Parathyroid adenoma (tissue), 2 donors: ENCODE measurements around the gene JAM3.

ENCODE experiments used
- H2AFZ ChIP-seq: fragments of 300-600 bp; sonication (generic); one replicate; pipeline ENCODE4 v1.7.0; 2017; ENCODE audit warnings: antibody characterized with exemption, mild to moderate bottlenecking
- H3K27ac ChIP-seq: fragments of 300-600 bp; sonication (generic); one replicate; pipeline ENCODE4 v1.7.0; 2017
- H3K27me3 ChIP-seq: fragments of 300-600 bp; sonication (generic); one replicate; pipeline ENCODE4 v1.7.0; 2017; ENCODE audit warnings: low read length; ENCODE audit not compliant: control insufficient read depth, insufficient read depth
- H3K36me3 ChIP-seq: fragments of 300-600 bp; sonication (generic); one replicate; pipeline ENCODE4 v1.7.0; 2017; ENCODE audit warnings: low read length; ENCODE audit not compliant: control insufficient read depth, insufficient read depth
- H3K4me1 ChIP-seq: fragments of 300-600 bp; sonication (generic); one replicate; pipeline ENCODE4 v1.7.0; 2017; ENCODE audit warnings: control low read depth
- H3K4me2 ChIP-seq: fragments of 300-600 bp; sonication (generic); one replicate; pipeline ENCODE4 v1.7.0; 2017; ENCODE audit warnings: low read length
- H3K4me3 ChIP-seq: fragments of 300-600 bp; sonication (generic); one replicate; pipeline ENCODE4 v1.7.0; 2017; ENCODE audit warnings: low read depth, low read length
- H3K79me2 ChIP-seq: fragments of 300-600 bp; sonication (generic); one replicate; pipeline ENCODE4 v1.7.0; 2017; ENCODE audit warnings: control low read depth
- H3K9ac ChIP-seq: fragments of 300-600 bp; sonication (generic); one replicate; pipeline ENCODE4 v1.7.0; 2017; ENCODE audit warnings: mild to moderate bottlenecking
- H3K9me3 ChIP-seq: fragments of 300-600 bp; sonication (generic); one replicate; pipeline ENCODE4 v1.7.0; 2017; ENCODE audit warnings: low read length; ENCODE audit not compliant: control insufficient read depth
- CTCF ChIP-seq: fragments of 300-600 bp; sonication (generic); IDR thresholded peaks from one replicate; pipeline ENCODE4 v1.7.0; 2017; ENCODE audit warnings: antibody characterized with exemption, mild to moderate bottlenecking
- donor health status: primary hyperparathyroidism.

The JAM3 gene

DNA sequence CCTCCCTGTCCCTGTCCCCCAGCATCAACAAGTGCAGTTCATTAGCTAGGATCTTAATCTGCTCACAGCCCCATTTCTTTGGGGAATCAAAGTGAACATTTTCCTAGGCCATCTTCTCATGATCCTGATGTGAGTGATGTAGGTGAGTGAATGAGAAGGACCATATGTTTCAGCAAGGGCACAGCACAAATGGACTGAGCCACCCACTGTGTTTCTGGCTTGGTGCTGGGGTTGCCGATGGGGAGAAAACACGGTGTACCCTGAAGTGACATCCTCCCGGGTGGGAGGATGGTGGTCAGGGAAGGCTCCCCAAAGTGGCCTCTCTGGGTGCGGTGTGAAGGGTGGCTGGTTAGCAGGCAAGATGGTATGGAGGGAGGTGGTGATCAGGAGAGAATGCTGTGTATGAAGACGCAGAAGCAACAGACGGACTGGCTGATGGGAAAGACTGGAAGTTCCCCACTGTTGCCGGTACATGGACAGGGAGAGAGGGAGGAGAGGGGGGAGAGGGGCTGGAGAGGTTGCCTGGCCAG lies 72.2 kb downstream of the JAM3 start:
- no peaks in the 10 kb centered on the region for H3K79me2 ChIP-seq
- no peak overlapping the region for H3K4me2 ChIP-seq
- H3K36me3 ChIP-seq = no peaks in the 10 kb centered on the region
- H3K27me3 ChIP-seq = no peaks in the 10 kb centered on the region
- peaks cover 5% of the 10 kb centered on the region for H3K4me1 ChIP-seq
- no peak for TF ChIP-seq CTCF
- no peak overlapping the region for H3K9ac ChIP-seq
- H3K9me3 ChIP-seq = no peaks in the 10 kb centered on the region
- no peak overlapping the region for H3K4me3 ChIP-seq
- no peak overlapping the region for H3K27ac ChIP-seq
- H2AFZ ChIP-seq = no peak overlapping the region

DNA sequence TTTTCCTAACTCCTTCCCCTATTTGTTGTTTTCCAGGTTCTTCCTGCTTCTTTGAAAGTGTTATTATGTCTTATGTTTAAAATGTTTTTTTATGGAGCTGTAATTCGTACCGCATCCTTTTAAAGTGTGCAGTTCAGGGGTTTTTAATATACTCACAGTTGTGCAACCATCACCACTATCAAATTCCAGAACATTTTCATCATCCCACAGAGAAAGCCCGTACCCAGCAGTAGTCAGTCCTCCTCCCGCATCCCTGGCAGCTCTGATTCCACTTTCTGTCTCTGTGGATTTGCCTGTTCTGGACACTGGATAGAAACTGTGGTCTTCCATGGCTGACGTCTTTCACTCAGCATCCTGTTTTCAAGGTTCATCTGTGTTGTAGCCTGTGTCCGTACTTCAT lies 73.7 kb downstream of the JAM3 start:
- Histone ChIP-seq H3K27ac (no peak overlapping the region), H3K27me3 (no peaks in the 10 kb centered on the region), H3K9ac (no peak overlapping the region), H3K4me2 (no peak overlapping the region), H3K36me3 (no peaks in the 10 kb centered on the region), H3K4me1 (peaks cover 5% of the 10 kb centered on the region), H2AFZ (no peak overlapping the region), H3K9me3 (no peaks in the 10 kb centered on the region), H3K79me2 (no peaks in the 10 kb centered on the region), H3K4me3 (no peak overlapping the region)
- TF ChIP-seq CTCF = no peak

DNA sequence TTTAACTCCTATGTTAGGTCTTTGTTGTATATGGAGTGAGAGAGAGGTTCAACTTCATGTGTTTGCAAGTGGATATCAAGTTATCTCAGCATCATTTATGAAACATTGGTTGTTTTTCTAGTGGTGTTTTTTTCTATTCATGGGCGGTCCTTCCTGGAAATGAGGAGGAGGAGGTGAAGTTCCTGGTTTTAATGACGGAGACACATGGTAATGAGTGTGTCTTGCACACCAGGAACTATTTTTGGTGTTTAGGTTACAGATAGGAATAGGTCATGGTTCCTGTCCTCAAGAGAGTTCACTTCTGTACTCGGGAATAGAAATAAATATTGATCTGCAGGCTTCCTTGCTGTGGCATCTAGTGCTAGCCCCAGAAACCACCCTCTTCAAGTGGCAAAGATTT lies 74.9 kb downstream of the JAM3 start:
- Histone ChIP-seq H3K79me2 (no peaks in the 10 kb centered on the region), H3K4me1 (peaks cover 5% of the 10 kb centered on the region), H3K36me3 (no peaks in the 10 kb centered on the region), H3K9me3 (no peaks in the 10 kb centered on the region), H3K4me2 (no peak overlapping the region), H3K27me3 (no peaks in the 10 kb centered on the region), H3K27ac (no peak overlapping the region), H3K4me3 (no peak overlapping the region), H2AFZ (no peak overlapping the region), H3K9ac (no peak overlapping the region)
- no peak for TF ChIP-seq CTCF

- no peaks in the 10 kb centered on the region for H3K27me3 ChIP-seq
- no peaks in the 10 kb centered on the region for H3K36me3 ChIP-seq
- H3K27ac ChIP-seq = no peak overlapping the region
- no peak overlapping the region for H3K4me3 ChIP-seq
- no peaks in the 10 kb centered on the region for H3K9me3 ChIP-seq
- H3K4me1 ChIP-seq = no peaks in the 10 kb centered on the region
- TF ChIP-seq CTCF = no peak
- H3K79me2 ChIP-seq = no peaks in the 10 kb centered on the region
- no peak overlapping the region for H2AFZ ChIP-seq
- H3K4me2 ChIP-seq = no peak overlapping the region
- H3K9ac ChIP-seq = no peak overlapping the region
Observed at GRCh38 chr11:134144744-134145143, 75.9 kb downstream of the JAM3 start.

GRCh38 chr11:134145715-134146114 lies 76.8 kb downstream of the JAM3 start:
- TF ChIP-seq CTCF = no peak
- H3K36me3 ChIP-seq = no peaks in the 10 kb centered on the region
- H3K4me3 ChIP-seq = no peak overlapping the region

More at GRCh38 chr11:134145715-134146114, 76.8 kb downstream of the JAM3 start:
- no peak overlapping the region for H2AFZ ChIP-seq
- H3K27me3 ChIP-seq = no peaks in the 10 kb centered on the region
- no peak overlapping the region for H3K27ac ChIP-seq
- H3K4me2 ChIP-seq = no peak overlapping the region
- no peaks in the 10 kb centered on the region for H3K4me1 ChIP-seq
- no peaks in the 10 kb centered on the region for H3K79me2 ChIP-seq
- no peaks in the 10 kb centered on the region for H3K9me3 ChIP-seq
- no peak overlapping the region for H3K9ac ChIP-seq
